ENCODE results near the gene MIA2.

Gene MIA2

DNA sequence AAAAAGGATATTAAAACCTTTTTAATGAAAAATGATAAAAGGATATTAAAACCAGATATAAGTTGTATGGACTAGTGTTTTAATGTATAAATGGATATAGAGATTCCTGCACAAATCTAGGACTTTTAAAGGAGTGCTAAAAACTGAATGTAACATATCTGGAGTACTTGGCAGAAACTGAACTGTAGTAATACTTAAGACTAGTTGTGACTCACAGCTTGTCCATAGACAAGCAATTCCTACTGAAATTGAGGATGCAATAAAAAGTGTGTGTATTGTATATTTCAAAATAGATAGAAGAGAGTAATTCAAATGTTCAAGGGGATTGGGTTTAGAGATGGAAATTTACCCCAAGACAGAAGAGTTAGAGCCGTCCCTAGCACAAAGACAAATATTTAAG, 138.9 kb downstream of the MIA2 start:
- H2AFZ ChIP-seq (ENCODE audit: low read depth): no peak overlapping the region
- H3K9ac ChIP-seq: no peak overlapping the region
- H3K4me1 ChIP-seq (ENCODE audit: low read depth, poor library complexity, severe bottlenecking): no peaks in the 10 kb centered on the region
- no peak overlapping the region for H3K4me3 ChIP-seq (IDR thresholded peaks at IDR 0.05; ENCODE audit: insufficient read depth, low read depth, low read length)
- TF ChIP-seq, protein P1, sequence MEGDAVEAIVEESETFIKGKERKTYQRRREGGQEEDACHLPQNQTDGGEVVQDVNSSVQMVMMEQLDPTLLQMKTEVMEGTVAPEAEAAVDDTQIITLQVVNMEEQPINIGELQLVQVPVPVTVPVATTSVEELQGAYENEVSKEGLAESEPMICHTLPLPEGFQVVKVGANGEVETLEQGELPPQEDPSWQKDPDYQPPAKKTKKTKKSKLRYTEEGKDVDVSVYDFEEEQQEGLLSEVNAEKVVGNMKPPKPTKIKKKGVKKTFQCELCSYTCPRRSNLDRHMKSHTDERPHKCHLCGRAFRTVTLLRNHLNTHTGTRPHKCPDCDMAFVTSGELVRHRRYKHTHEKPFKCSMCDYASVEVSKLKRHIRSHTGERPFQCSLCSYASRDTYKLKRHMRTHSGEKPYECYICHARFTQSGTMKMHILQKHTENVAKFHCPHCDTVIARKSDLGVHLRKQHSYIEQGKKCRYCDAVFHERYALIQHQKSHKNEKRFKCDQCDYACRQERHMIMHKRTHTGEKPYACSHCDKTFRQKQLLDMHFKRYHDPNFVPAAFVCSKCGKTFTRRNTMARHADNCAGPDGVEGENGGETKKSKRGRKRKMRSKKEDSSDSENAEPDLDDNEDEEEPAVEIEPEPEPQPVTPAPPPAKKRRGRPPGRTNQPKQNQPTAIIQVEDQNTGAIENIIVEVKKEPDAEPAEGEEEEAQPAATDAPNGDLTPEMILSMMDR (conservative IDR thresholded peaks at IDR 0.05; ENCODE audit: low read depth, low read length): no peak
- no peaks in the 10 kb centered on the region for H4K20me1 ChIP-seq (ENCODE audit: insufficient read depth)
- no peaks in the 10 kb centered on the region for H3K36me3 ChIP-seq (ENCODE audit: insufficient read depth)
- H3K4me2 ChIP-seq: no peak overlapping the region
- H3K79me2 ChIP-seq (ENCODE audit: insufficient read depth, low read depth): no peaks in the 10 kb centered on the region
- H3K27ac ChIP-seq: no peak overlapping the region
- no peaks in the 10 kb centered on the region for H3K27me3 ChIP-seq (ENCODE audit: insufficient read depth, low read depth)

DNA sequence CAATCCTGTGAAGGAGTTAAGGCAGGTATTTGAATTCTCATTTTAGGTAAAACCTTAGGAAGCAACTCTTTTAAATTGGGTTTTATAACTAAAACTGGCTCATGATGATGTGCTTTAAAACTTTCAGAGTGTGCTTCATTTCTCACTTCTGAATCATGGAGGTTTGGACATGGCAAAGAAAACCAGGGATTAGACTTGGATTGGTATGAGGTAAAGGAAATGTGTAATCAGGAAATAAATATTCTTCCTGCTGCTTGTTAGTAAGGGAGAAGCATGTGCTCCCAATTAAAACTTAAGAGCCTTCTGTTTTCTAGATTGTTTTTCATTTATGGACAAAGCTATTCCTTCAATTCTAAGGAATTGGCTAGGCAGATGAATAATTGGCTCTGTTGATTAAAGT, 141.1 kb downstream of the MIA2 start:
- Histone ChIP-seq H3K79me2 (ENCODE audit: insufficient read depth, low read depth) (no peaks in the 10 kb centered on the region), H3K36me3 (ENCODE audit: insufficient read depth) (no peaks in the 10 kb centered on the region), H2AFZ (ENCODE audit: low read depth) (no peak overlapping the region), H4K20me1 (ENCODE audit: insufficient read depth) (no peaks in the 10 kb centered on the region), H3K27me3 (ENCODE audit: insufficient read depth, low read depth) (no peaks in the 10 kb centered on the region), H3K4me1 (ENCODE audit: low read depth, poor library complexity, severe bottlenecking) (no peaks in the 10 kb centered on the region), H3K4me3 (IDR thresholded peaks at IDR 0.05; ENCODE audit: insufficient read depth, low read depth, low read length) (no peak overlapping the region), H3K4me2 (no peak overlapping the region), H3K9ac (no peak overlapping the region), H3K27ac (no peak overlapping the region)
- TF ChIP-seq, protein P1 (conservative IDR thresholded peaks at IDR 0.05; ENCODE audit: low read depth, low read length): no peak

GRCh38 chr14:39376667-39377403, 143.1 kb downstream of the MIA2 start:
- H3K4me1 ChIP-seq (ENCODE audit: low read depth, poor library complexity, severe bottlenecking): peaks cover 7% of the 10 kb centered on the region
- H3K27ac ChIP-seq: no peak overlapping the region
- TF ChIP-seq, protein P1 (conservative IDR thresholded peaks at IDR 0.05; ENCODE audit: low read depth, low read length): no peak
- no peaks in the 10 kb centered on the region for H3K27me3 ChIP-seq (ENCODE audit: insufficient read depth, low read depth)
- no peaks in the 10 kb centered on the region for H3K36me3 ChIP-seq (ENCODE audit: insufficient read depth)
- H3K79me2 ChIP-seq (ENCODE audit: insufficient read depth, low read depth): no peaks in the 10 kb centered on the region
- no peak overlapping the region for H2AFZ ChIP-seq (ENCODE audit: low read depth)
- H3K4me2 ChIP-seq: no peak overlapping the region
- no peak overlapping the region for H3K9ac ChIP-seq
- H4K20me1 ChIP-seq (ENCODE audit: insufficient read depth): no peaks in the 10 kb centered on the region
- H3K4me3 ChIP-seq (IDR thresholded peaks at IDR 0.05; ENCODE audit: insufficient read depth, low read depth, low read length): no peak overlapping the region

DNA sequence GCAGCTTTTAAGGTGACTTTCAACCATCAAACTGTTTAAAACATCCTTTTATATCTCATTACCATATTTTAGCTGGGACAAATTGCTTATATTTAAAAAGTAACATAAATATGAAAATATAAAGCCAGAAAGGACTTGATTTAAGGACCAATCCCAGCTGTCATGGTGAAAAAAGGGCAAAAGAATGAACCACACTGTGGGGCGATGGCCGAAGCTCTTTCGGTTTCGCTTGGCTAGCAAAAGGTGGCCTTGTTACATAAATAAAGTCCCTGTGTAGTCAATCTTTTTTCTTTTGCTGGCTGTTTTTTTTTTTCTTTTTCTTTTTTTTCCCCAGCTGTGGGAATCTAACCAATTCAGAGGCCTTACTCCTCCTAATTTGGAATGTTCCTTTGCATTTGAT, 147.7 kb downstream of the MIA2 start:
- H4K20me1 ChIP-seq (ENCODE audit: insufficient read depth): no peaks in the 10 kb centered on the region
- H3K27ac ChIP-seq: no peak overlapping the region
- TF ChIP-seq, protein P1 (conservative IDR thresholded peaks at IDR 0.05; ENCODE audit: low read depth, low read length): no peak
- no peaks in the 10 kb centered on the region for H3K79me2 ChIP-seq (ENCODE audit: insufficient read depth, low read depth)
- no peak overlapping the region for H3K4me2 ChIP-seq
- peaks cover 12% of the 10 kb centered on the region for H3K4me1 ChIP-seq (ENCODE audit: low read depth, poor library complexity, severe bottlenecking)
- no peak overlapping the region for H3K4me3 ChIP-seq (IDR thresholded peaks at IDR 0.05; ENCODE audit: insufficient read depth, low read depth, low read length)
- no peak overlapping the region for H3K9ac ChIP-seq
- H2AFZ ChIP-seq (ENCODE audit: low read depth): no peak overlapping the region
- H3K36me3 ChIP-seq (ENCODE audit: insufficient read depth): no peaks in the 10 kb centered on the region
- no peaks in the 10 kb centered on the region for H3K27me3 ChIP-seq (ENCODE audit: insufficient read depth, low read depth)
